Measurements from ENCODE around the gene PIH1D2.
"Not testable (repeated sequence)": the region's sequence is repeated elsewhere in the genome, so short reads cannot be mapped to it uniquely, and the experiment has no call there.

Gene PIH1D2

DNA sequence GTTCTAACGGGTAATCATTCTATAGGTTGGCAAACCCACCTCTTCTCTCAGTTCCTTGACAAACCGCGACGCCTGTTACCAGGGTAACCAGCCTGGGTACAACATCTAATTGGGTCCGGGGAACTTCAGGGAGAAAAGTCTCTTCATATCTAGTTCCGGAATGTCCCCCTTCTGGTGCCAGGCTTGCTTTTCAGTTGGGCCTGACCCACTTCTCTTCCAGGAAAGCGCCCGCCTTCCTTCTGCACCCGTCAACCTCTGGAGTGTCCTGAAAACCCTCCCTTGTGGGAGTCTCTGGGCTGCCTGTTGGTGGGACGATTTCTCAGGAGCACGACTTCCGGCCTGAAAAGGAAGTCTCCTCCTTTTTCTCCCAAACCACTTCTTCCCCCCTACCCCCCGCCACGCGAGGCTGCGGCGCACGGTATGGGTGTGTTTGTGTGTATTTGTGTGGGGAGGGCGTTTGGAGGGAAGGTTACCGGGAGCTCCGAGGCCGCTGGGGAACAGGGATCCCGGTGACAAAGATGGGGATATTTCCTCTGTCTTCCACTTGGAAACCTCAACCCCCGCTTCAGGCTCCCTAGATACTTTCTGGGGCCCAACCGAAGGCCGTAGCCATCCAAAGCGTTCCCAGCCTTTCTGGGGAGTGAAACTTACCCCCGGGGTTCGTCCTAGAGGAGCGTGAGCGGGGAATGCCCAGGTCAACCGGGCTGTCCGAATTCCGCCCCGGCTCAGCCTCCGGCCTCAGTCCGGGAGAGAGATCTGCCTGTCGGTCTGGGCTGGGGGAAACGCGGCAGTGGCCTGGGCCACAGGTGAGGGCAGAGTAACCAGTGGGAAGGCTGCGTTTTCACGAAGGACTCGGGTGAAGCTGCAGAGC is at the start of gene PIH1D2, which contains the start of gene NKAPD1:
PIH1D2 (minus strand) TSS at position 77 of the 871 bp plus-strand sequence. CDS start 843 bp downstream, outside the sequence.
NKAPD1 (plus strand) TSS at position 359 of the 871 bp plus-strand sequence. CDS start 1,276 bp downstream, outside the sequence.
- peak; percentile 80 to 81 for DNase-seq (ENCODE audit: low read depth in 2 of 2)

DNA sequence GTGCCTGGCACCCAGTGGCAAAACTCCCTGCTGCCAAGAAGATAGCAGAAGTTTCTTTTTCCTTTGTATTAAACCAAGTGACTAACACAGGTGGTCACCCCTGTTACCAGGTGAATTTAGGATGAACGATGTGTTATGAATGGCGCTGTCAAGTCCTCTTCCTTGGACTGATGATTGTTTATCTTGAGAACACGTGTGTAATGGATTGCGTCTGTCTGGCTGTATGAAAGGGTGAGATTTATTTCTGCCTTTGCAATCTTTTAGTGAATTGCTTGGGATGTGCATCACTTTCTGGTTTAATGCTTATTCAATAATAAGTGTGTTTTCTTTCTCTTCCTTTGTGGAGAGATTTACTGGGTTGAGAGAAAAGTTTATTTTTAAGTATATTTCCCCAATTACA is 49.3 kb upstream of the PIH1D2 start:
- DNase-seq (ENCODE audit: low read depth in 2 of 2): no peak

DNA sequence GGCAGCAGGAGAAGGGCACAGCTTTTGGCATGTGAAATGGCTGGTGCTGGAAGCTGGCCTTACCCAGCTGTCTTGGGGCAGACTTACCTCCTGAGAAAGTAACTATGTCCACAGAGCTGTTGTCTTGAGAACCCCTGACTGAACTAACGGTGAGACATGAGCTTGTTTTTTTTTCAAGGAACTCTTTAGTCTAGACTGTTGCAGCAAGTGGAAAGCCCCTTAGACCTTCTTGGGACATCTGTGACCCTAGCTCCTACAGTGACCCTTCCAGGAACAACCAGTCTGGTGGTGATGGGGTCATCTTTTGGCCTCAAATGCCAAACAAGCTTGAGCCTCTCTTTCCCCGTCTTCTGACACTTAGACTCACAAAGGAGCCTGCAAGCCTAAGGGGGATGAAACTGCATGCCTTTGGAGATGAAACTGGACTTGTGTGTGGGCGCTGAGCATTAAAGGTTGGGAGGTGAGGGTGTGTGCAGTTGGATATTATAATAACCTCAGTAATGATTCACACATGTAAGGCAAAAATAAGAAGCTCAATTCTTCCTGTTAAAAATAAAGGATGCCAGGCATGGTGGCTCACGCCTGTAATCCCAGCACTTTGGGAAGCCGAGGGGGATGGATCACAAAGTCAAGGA is 48.3 kb upstream of the PIH1D2 start:
- DNase-seq (ENCODE audit: low read depth in 2 of 2): no peak

DNA sequence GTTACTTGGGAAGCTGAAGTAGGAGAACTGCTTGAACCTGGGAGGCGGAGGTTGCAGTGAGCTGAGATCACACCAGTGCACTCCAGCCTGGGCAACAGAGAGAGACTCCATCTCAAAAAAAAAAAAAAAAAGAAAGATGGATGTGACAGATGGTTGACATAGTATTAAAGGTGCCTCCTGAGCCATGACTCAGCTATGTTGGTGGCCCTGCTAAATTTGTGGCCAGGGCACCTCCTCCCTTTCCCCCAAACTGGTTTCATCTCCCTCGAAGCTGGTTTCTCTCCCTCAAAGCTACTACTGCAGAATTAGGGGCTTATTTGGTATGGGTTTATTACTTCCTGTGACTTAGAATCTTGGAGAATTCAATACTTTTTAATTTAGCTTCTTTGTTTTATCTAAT is 44.4 kb upstream of the PIH1D2 start:
- no peak for DNase-seq (ENCODE audit: low read depth in 2 of 2)

- DNase-seq (ENCODE audit: low read depth in 2 of 2): no peak
Observed at GRCh38 chr11:112115386-112115785, 41.6 kb upstream of the PIH1D2 start.

GRCh38 chr11:112114460-112114859 is 40.6 kb upstream of the PIH1D2 start:
- DNase-seq (ENCODE audit: low read depth in 2 of 2): no peak

DNA sequence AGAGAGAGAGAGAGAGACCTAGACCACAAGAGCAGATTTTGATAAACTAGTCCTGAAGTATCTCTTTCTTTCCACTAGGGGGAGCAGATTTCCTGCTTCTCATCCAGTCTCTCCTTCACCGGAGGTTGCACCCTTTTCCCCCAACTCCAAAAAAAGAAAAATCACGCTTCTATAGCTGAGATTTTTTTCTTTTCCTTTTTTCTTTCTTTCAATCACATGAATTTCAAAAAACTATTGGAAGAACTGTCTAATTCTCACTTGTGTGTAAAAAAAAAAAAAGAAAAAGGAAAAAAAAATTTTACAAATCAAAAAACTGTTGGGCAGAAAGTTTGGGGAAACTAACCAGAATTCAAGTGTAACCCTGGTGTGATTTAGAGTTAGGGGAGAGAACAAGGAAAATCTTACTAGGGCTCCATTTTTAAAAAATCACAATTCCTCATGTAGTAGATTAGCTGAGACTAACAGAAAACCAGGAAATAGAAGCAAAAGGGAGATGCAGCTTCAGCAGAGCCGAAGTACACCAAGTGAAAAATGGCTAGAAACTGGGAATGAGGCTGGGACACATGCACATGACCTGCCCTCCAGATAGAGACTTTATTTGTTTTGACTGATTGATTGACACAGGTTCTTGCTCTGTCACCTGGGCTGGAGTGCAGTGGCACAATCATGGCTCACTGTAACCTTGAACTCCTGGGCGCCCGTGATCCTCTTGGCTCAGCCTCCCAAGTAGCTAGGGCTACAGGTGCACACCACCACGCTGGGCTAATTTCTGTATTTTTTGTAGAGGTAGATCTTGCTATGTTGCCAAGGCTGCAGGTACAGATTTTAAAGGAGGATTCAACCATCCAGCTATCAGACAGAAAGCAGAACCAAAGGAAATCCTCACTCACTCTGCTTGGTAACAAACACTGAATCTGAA is 40.0 kb upstream of the PIH1D2 start:
- DNase-seq (ENCODE audit: low read depth in 2 of 2): peak; percentile 34 to 39

- no peak for DNase-seq (ENCODE audit: low read depth in 2 of 2)
Observed at GRCh38 chr11:112106070-112106469, 32.3 kb upstream of the PIH1D2 start.

- DNase-seq (ENCODE audit: low read depth in 2 of 2): no peak
Observed at GRCh38 chr11:112103446-112103845, 29.6 kb upstream of the PIH1D2 start.

DNA sequence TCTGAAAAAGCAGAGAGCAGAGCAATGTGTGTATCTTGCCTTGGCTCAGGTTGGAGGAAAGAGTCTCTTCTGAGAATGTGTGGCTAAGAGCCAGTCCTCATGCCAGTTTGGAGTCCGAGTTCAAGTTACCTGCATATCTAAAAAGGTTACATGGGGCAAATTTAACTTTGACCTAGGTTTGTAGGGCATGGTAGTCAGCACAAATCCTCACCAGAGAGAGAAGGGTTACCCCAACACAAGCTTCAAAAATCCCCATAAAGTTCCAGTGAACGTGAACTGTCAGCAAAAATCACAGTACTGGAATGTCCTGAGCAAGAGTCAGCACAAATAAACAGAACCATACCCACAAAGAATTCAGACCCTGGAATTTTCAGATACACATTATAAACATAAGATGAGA is 26.6 kb upstream of the PIH1D2 start:
- DNase-seq (ENCODE audit: low read depth in 2 of 2): no peak

DNA sequence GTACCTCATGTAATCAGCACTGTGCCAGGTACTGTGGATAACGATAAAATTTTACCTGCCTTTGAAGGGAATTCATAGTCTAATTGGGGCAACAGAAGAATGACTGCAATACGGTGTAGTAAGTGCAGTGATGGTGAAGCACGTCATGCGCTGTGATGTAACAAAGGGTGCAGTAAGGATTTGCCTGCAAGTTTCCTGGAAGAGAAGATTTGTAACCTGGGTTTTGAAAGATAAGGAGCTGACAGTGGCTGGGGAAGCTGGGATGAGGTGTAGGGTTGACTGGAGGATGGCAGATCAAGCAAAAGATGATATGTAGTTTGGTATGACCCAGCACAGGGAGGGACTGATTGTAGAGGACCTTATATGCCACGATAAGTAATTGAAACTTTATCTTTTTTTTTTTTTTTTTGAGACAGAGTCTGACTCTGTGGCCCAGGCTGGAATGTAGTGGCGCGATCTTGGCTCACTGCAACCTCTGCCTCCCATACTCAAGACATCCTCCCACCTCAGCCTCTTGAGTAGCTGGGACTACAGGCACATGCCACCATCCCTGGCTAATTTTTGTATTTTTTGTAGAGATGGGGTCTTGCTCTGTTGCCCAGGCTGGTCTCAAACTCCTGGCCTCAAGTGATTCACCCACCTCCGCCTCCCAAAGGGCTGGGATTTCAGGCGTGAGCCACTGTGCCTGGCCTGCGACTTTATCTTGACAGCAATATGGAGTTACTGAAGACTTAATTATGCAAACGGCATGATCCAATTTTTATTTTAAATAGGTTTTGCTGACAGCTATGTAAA is 24.1 kb upstream of the PIH1D2 start:
- no peak for DNase-seq (ENCODE audit: low read depth in 2 of 2)

DNA sequence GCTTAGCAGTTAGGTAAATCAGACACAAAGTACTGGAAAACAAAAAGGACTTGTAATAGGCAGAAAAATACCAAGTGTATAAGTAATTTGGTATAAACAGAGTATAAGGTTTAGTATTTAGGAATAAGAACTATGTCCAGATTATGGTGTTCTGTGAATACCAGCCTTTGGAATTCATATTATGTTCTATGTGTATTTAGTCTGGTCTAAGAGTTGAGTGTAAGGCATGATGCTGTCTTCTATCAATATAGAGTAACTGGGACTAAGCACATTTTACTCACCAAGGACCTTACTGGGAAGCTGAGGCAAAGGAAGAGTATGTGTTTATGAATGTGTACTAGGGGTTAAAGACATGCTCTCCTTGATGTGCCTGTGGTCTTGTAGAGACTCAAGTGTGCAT is 22.4 kb upstream of the PIH1D2 start:
- no peak for DNase-seq (ENCODE audit: low read depth in 2 of 2)

DNA sequence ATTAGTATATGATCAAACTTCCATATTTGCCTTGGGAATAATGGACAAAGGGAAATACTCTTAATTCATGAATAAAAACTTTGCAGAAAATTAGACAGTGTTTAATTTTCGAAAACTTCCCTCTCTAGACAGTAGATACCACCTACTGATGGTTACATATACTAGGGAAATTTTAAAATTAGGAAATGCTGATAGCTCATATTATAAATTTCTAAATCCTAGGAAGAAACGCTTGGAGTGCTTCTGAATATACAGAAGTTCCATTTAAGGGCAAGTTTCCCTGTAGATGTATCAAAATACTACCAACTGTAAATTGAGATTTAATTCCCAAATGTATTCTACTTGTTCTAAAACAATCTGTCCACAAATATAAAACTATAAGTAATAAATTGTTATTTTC is 21.5 kb upstream of the PIH1D2 start:
- DNase-seq (ENCODE audit: low read depth in 2 of 2): not testable (repeated sequence)

GRCh38 chr11:112087212-112087611 is 13.4 kb upstream of the PIH1D2 start:
- DNase-seq (ENCODE audit: low read depth in 2 of 2): no peak

DNA sequence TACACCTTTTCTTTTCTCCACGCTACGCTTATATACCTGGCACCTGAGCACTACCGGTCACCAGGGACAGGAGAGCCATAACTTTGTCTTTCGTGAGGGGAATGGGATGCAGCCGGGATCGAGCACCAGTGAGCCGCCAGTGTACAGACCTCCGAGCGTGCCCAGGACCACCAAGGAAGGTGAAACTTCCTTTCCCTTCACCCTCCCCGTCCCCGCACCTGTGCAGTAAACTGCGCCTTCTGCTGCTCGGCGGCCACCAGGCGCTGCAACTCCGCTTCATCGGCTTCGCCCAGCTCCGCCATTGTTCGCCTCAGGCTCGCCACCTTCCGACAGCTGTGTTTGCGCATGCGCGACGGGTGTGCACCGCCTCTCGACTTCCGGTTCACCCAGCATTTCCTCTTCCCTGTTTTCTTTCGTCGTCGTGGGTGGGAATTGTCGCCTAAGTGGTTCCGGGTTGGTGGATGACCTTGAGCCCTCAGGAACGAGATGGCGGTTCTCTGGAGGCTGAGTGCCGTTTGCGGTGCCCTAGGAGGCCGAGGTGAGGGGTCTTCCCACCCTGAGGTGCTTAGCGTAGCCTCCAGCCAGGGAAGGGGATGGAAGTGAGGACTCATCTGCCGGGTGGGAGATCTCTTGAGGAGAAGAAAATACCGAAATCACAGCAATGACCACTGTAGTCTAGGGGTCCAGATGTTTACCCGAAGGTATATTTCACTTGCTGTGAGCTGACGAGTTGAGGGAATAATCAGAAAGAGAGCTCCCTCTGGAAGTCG is 12.8 kb upstream of the PIH1D2 start, which contains the start of the genes SDHD and TIMM8B:
SDHD (plus strand) TSS at position 452 of the 770 bp plus-strand sequence; CDS start at position 487, 35 bp downstream.
TIMM8B (minus strand) TSS at position 335 of the 770 bp plus-strand sequence; CDS start at position 302, 33 bp downstream.
- DNase-seq (ENCODE audit: low read depth in 2 of 2): peak; percentile 95

DNA sequence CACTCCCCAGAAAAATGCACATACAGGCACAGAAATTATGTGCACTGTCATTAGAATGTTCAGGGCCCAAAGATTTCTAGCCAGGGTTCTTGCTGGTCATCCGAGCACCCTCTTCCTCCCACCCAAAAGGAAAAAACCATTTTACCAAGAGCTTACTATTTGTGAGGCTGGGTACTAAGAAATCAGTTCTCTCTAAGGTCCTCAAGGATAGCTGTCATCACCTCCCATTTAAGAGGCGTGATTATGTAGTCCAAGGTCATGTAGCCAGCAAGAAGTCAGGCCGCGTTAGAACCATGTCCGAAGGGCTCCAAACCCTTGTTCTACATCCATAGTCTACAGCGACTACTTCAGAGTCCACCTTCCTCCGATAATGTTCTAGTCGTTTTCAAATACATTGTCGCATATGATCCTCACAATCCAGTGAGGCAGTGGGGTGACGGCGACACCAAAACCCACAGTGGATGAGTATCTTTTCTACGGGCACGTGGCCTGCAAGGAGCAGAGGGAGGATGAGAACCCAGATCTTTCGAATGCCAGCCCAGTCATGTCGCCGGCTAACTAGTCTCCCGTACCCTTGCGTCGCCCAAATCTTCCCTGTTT is 12.1 kb upstream of the PIH1D2 start:
- no peak for DNase-seq (ENCODE audit: low read depth in 2 of 2)

DNA sequence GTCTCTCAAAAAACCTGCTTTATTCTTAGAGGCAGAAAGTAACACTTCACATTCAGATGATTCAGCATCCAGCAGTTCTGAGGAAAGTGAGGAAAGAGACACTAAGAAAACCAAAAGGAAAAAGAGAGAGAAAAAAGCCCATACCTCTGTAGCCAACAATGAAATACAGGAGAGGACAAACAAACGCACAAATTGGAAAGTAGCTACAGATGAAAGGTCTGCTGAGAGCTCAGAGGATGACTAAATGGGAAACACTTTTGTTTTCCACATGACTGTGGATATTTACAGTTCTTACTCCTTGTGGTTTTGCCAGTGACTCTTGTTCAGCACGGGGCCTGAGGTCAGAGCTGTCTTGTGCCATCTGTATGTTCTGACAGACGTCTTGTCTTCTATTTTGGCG is 8.9 kb upstream of the PIH1D2 start:
- no peak for DNase-seq (ENCODE audit: low read depth in 2 of 2)

GRCh38 chr11:112062923-112063322 is 10.9 kb downstream of the PIH1D2 start:
- DNase-seq (ENCODE audit: low read depth in 2 of 2): no peak

GRCh38 chr11:112058103-112058502 is 15.7 kb downstream of the PIH1D2 start:
- no peak for DNase-seq (ENCODE audit: low read depth in 2 of 2)

GRCh38 chr11:112057170-112057569 is 16.6 kb downstream of the PIH1D2 start:
- no peak for DNase-seq (ENCODE audit: low read depth in 2 of 2)

All from fibroblast of skin of left quadriceps (primary cell).